ENCODE data around the gene CDCA5.

CDCA5 gene

GRCh38 chr11:65115361-65116082, 31.7 kb upstream of the CDCA5 start:
- H3K27ac Mint-ChIP-seq = peak overlapping the region in 1 of 3 experiments; percentile 27
- no peak for TF ChIP-seq CTCF (IDR thresholded peaks at IDR 0.05; ENCODE audit: unreplicated experiment in 3 of 3)
- H3K27me3 Mint-ChIP-seq (ENCODE audit: low read depth) = no peaks in the 10 kb centered on the region
- H3K9me3 Mint-ChIP-seq = no peaks in the 10 kb centered on the region
- H3K36me3 Mint-ChIP-seq (ENCODE audit: low read depth) = peaks cover 19% of the 10 kb centered on the region
- H3K4me3 Mint-ChIP-seq = peak overlapping the region; percentile 90 to 97 (median 90)
- H3K4me1 Mint-ChIP-seq = peaks cover 20% of the 10 kb centered on the region

- Mint-ChIP-seq H3K27ac (peak overlapping the region in 2 of 3 experiments; percentile 91 to 97), H3K4me3 (peak overlapping the region; percentile 90 to 99 (median 97)), H3K36me3 (ENCODE audit: low read depth) (peaks cover 13% of the 10 kb centered on the region), H3K4me1 (peaks cover 20% of the 10 kb centered on the region), H3K9me3 (no peaks in the 10 kb centered on the region), H3K27me3 (ENCODE audit: low read depth) (no peaks in the 10 kb centered on the region)
- TF ChIP-seq CTCF (IDR thresholded peaks at IDR 0.05; ENCODE audit: unreplicated experiment in 3 of 3) = no peak
Observed at GRCh38 chr11:65114538-65115171, 30.8 kb upstream of the CDCA5 start.

GRCh38 chr11:65113839-65114238, 30.0 kb upstream of the CDCA5 start:
- peak overlapping the region; percentile 91 to 97 (median 91) for H3K27ac Mint-ChIP-seq
- H3K4me3 Mint-ChIP-seq = peak overlapping the region; percentile 90 to 99 (median 97)
- H3K9me3 Mint-ChIP-seq = no peaks in the 10 kb centered on the region
- H3K27me3 Mint-ChIP-seq (ENCODE audit: low read depth) = no peaks in the 10 kb centered on the region
- H3K36me3 Mint-ChIP-seq (ENCODE audit: low read depth) = peaks cover 9% of the 10 kb centered on the region
- H3K4me1 Mint-ChIP-seq = peaks cover 20% of the 10 kb centered on the region
- TF ChIP-seq CTCF (IDR thresholded peaks at IDR 0.05; ENCODE audit: unreplicated experiment in 3 of 3) = no peak

GRCh38 chr11:65113361-65113756, 29.5 kb upstream of the CDCA5 start:
- Mint-ChIP-seq H3K27ac (peak overlapping the region; percentile 91 to 97 (median 91)), H3K9me3 (no peaks in the 10 kb centered on the region), H3K4me3 (peak overlapping the region; percentile 90 to 99 (median 97)), H3K36me3 (ENCODE audit: low read depth) (peaks cover 4% of the 10 kb centered on the region), H3K4me1 (peaks cover 20% of the 10 kb centered on the region), H3K27me3 (ENCODE audit: low read depth) (no peaks in the 10 kb centered on the region)
- TF ChIP-seq CTCF (IDR thresholded peaks at IDR 0.05; ENCODE audit: unreplicated experiment in 3 of 3) = no peak

GRCh38 chr11:65112546-65113360, 28.9 kb upstream of the CDCA5 start:
- Mint-ChIP-seq H3K4me3 (peak overlapping the region; percentile 90 to 99 (median 97)), H3K9me3 (no peaks in the 10 kb centered on the region), H3K27ac (peak overlapping the region; percentile 91 to 97 (median 91)), H3K4me1 (peaks cover 17% of the 10 kb centered on the region), H3K36me3 (ENCODE audit: low read depth) (peaks cover under 1% of the 10 kb centered on the region), H3K27me3 (ENCODE audit: low read depth) (no peaks in the 10 kb centered on the region)
- peak; percentile 80 to 94 (median 87) for TF ChIP-seq CTCF (IDR thresholded peaks at IDR 0.05; ENCODE audit: unreplicated experiment in 3 of 3)

Data from nephron (organoid).